ENCODE data around the gene NKX2-8.

The NKX2-8 gene

GRCh38 chr14:36582011-36582873 lies at the start of gene NKX2-8:
TSS of gene NKX2-8 (minus strand) at chr14:36582614. CDS start at chr14:36582389, 225 bp downstream.
- no peak for DNase-seq (ENCODE audit: low read depth in 2 of 2)

GRCh38 chr14:36627981-36628380 lies 45.6 kb upstream of the NKX2-8 start:
- no peak for DNase-seq (ENCODE audit: low read depth in 2 of 2)

DNA sequence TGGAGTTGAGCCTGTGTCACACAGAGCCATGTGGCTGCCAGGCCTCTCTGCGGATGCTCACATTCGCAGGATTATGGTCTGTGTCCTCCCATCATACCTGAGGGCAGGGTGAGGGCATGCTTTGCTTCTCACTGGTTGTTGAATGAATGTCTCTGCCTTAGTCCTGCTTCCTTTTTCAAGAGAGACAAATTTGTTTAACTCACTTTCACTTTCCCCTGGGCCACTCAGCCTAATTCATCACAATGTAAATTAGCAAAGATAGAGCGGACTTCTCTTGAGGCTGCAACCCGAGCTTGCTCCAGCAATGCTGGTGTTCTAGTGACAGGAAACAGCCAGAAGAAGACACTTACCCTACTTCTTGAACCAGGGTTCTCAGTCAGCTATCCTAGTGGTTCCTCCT lies 43.7 kb upstream of the NKX2-8 start:
- no peak for DNase-seq (ENCODE audit: low read depth in 2 of 2)

DNA sequence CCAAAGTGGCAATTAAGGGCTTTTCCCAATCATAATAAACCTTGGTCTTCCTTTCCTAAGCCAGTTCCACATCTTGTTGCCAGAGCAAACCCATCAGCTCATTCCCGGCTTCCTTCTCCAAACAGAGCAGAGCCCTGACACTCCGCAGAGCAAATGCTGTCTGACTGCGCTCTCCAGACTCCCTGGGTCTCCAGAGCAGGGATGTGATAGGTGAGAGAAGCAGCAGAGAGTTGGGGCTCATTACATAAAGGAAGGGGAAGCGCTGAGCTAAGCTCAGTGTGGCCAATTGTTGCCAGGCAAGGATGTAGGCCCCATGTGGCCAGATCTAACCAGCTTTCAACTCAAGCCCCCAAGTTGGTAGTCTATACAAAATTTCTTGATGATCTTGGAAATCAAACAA lies 43.0 kb upstream of the NKX2-8 start:
- no peak for DNase-seq (ENCODE audit: low read depth in 2 of 2)

GRCh38 chr14:36625014-36625413 lies 42.6 kb upstream of the NKX2-8 start:
- no peak for DNase-seq (ENCODE audit: low read depth in 2 of 2)

- no peak for DNase-seq (ENCODE audit: low read depth in 2 of 2)
These were observed 37.4 kb upstream of the NKX2-8 start for GRCh38 chr14:36619853-36620252.

GRCh38 chr14:36619131-36619530 lies 36.7 kb upstream of the NKX2-8 start:
- no peak for DNase-seq (ENCODE audit: low read depth in 2 of 2)

DNA sequence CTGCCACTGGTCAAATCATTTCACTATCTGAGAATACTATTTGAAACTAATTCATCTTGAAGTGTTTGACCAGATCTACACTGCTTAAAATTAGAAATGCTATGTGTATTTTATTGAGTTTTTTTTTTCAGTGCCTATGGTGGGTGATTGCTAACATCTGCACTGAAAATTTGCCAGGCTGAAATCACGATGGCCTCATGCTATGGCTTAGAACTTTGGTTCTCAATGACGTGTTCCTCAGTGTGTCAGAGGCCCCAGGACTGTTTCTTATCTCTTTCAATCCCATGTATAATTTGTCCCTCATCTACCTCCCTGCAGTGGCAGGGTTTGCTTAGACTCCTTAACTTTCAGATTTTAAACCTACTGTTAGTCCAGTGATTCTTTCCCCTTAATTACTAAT lies 36.2 kb upstream of the NKX2-8 start:
- DNase-seq (ENCODE audit: low read depth in 2 of 2) = no peak

GRCh38 chr14:36617824-36618223 lies 35.4 kb upstream of the NKX2-8 start:
- DNase-seq (ENCODE audit: low read depth in 2 of 2) = no peak

DNA sequence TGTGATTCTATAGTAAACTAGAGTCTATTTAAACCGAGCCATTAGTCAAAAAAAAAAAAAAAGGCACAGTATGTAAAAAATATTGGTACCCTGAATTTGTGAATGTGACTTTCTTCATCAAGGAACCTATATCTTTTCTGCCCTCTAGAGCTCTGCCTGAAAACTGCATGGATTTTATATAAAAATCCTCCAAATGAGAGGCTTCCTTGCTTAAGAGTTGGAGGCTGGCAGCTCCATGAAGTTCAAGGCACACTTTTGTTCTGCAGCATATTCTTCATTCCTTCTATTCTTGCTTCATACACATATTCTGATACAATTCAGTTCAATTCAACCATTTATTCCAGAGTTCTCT lies 23.1 kb upstream of the NKX2-8 start:
- no peak for DNase-seq (ENCODE audit: low read depth in 2 of 2)

- DNase-seq (ENCODE audit: low read depth in 2 of 2) = no peak
These were observed 22.5 kb upstream of the NKX2-8 start for GRCh38 chr14:36604757-36605505.

DNA sequence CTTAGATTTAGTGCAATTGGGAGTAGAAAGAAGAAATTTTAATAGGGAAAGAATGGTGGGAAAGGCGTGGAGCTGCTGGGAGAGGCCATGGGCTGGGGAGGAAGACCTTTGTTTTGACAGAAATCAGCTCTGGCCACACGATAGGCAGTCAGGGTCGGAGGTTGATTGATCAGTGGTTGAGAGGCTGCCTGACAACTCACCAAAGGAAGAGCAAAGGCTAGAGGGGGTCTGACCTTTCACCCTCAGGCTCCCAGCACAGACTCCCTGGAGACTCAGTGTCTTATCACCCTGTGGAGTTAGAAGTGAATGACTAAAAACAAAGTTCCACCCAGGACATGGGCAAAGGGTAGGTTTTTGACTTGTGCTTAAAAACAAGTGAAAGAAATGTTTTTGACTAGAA lies 18.0 kb upstream of the NKX2-8 start:
- DNase-seq (ENCODE audit: low read depth in 2 of 2) = no peak

DNA sequence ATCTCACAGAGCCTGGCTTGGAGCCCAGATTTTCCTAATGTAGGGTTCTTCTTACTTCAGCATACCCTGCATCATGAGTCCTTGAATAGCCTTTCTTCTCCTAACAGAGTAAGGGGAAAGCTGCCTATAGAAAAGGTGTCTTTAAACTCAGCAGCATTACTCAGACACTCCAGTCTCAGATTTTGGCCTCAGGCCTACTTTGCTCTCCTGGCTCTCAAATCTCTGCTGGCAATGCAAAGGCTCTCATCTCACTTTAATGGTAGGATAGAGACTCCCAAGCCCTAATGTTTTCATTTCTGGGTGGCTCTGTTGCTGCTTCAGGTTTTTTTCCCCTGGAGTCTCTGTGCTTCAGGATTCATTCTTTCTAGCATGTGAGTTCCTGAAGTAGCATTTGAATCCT lies 9.1 kb upstream of the NKX2-8 start:
- DNase-seq (ENCODE audit: low read depth in 2 of 2) = no peak

DNA sequence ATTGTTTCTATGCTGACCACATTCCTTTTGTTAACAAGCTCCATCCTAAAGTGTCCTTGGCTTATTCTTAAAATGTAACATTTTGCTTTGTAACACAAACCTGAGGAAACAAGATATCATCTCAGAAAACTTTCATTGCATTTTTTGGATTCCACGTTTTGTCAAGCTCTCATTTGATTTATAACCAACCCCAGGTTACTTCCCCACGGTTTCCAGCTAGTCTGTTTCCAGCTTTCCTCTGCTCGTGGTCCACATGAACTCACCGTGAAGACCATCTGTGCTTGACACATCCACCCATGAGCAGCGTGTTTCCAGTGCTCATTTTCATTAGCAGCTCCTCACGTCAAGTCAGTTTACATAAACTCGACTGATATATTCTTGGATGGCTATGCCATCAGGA lies 6.4 kb upstream of the NKX2-8 start:
- DNase-seq (ENCODE audit: low read depth in 2 of 2) = no peak

DNA sequence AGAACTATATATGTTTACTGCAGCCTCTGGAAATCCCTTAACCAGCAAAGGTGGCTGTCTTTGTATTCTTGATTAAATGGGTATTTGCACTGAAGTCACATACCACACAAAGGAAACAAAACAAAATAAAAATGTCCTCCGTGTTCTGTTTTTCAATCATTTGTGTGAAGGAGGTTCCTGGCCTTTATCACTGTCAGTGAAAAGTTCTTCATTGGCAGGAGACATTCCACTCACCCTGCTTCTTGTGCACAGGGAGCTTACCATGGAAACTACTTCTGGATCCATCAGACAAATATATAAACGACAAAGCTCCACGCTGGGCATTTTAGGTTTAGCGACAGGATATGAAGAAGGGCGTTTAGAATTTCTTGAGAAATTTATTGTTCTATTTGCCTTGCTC lies 5.7 kb upstream of the NKX2-8 start:
- no peak for DNase-seq (ENCODE audit: low read depth in 2 of 2)

- DNase-seq (ENCODE audit: low read depth in 2 of 2) = no peak
These were observed 2.7 kb upstream of the NKX2-8 start for GRCh38 chr14:36585100-36585499.

- DNase-seq (ENCODE audit: low read depth in 2 of 2) = no peak
These were observed 1.7 kb upstream of the NKX2-8 start for GRCh38 chr14:36583893-36584811.

- DNase-seq (ENCODE audit: low read depth in 2 of 2) = no peak
These were observed 953 bp upstream of the NKX2-8 start for GRCh38 chr14:36583242-36583892.

DNA sequence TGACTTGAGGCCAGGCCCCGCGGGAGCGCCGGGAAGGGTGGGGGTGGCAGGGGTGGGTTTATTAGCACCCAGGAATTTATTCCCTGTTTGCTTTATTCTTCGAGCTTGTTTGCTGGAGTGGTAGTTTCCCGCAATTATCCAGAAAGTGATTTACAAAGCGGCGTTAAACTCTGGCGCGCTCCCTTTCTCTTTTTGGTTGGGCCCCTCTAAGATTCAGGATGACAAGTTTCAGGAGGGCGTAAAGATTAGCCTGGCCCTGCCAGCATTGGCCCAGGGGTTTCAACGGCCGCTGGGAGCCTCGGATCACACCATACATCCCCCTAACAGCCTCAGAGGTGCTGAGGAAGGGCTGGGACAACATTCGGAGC lies 444 bp upstream of the NKX2-8 start:
- DNase-seq (ENCODE audit: low read depth in 2 of 2) = no peak

DNA sequence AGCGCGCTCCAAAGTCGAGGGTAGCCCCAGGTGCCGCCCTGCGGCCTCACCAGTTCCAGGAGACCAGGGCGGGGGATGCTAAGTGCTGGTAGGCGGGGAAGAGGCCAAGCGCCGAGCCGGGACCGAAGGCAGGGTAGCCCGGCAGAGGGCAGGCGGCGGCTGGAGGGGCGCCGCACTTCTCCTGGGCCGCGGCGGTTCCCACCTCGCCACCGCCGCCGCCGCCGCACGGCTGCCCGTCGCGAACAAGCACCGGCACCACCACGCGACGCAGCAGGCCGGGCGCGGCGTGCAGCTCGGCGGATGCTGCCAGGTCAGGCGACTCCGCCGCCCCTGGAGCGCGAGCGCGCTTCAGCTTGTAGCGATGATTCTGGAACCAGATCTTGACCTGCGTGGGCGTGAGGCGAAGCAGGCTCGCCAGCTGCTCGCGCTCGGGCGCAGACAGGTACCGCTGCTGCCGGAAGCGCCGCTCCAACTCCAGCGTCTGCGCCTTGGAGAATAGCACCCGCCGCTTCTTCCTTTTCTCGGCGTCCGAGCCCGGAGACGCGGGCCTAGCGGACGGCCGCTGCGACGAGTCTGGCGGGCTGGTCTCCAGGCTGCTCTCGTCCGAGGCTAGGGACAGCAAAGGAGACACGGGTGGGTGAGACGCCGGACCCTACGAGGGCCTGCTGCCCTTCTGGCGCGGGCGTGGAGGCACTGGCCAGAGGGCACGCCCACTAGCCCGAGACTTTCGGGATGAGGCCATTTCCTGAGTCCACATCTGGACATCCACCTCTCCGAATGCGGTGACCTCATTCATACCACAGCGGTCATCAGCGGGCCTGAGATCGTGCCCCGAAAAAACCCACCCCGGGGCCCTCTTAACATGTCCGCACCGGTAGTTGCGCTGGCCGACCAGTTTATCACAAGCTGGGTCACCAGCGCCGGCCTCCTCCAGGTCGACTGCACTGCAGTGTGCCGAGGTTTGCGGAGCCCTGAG lies 1.3 kb downstream of the NKX2-8 start:
- DNase-seq (ENCODE audit: low read depth in 2 of 2) = no peak
